ENCODE data around the gene PPT2. TPM values are rescaled to one million over a fixed set of nuclear protein-coding genes. Genes with fewer than 3 reads are reported as not detected.

PPT2 gene
- total and polyA plus RNA-seq, 2 of the 13 experiments (the other 11 are each of a cell fraction or from before 2014, with no cell fraction given), result 39.2 to 61.8 TPM

GRCh38 chr6:32194825-32195651 is 41.1 kb downstream of the PPT2 start (continued):
- no peak for TF ChIP-seq BCL6 (CRISPR knock-in tag; IDR thresholded peaks at IDR 0.05)
- TF ChIP-seq, protein P1, sequence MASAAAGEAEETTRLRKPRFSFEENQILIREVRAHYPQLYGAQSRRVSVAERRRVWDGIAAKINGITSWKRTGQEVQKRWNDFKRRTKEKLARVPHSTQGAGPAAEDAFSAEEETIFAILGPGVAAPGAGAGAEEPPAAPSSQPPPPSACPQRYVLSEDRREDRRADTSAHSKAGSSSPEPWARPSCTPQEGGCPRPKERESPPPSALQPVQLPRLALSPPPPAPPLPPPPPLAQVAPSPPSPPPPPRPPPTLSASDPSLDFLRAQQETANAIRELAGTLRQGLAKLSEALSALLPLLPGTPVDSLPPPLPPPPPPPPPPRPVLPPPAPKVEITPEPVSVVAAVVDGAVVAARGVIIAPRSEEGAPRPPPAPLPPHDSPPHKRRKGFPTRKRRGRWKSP (CRISPR knock-in tag; IDR thresholded peaks at IDR 0.05), result no peak; the same call in 1 of the 2 replicates
- TF ChIP-seq ZBTB2 (CRISPR knock-in tag; IDR thresholded peaks at IDR 0.05; ENCODE audit: low read depth), result no peak
- TF ChIP-seq DNMT1 (CRISPR knock-in tag; IDR thresholded peaks at IDR 0.05), result no peak
- no peak; the same call in 1 of the 2 replicates for TF ChIP-seq FIP1L1 (IDR thresholded peaks at IDR 0.05; ENCODE audit: borderline replicate concordance, insufficient read depth, low read depth, low read length)
- TF ChIP-seq, protein P2, sequence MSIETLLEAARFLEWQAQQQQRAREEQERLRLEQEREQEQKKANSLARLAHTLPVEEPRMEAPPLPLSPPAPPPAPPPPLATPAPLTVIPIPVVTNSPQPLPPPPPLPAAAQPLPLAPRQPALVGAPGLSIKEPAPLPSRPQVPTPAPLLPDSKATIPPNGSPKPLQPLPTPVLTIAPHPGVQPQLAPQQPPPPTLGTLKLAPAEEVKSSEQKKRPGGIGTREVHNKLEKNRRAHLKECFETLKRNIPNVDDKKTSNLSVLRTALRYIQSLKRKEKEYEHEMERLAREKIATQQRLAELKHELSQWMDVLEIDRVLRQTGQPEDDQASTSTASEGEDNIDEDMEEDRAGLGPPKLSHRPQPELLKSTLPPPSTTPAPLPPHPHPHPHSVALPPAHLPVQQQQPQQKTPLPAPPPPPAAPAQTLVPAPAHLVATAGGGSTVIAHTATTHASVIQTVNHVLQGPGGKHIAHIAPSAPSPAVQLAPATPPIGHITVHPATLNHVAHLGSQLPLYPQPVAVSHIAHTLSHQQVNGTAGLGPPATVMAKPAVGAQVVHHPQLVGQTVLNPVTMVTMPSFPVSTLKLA (IDR thresholded peaks at IDR 0.05), result no peak
- TF ChIP-seq ISL2 (CRISPR knock-in tag; IDR thresholded peaks at IDR 0.05), result no peak
- no peak for TF ChIP-seq FOXO4 (CRISPR knock-in tag; conservative IDR thresholded peaks at IDR 0.05)
- no peak for TF ChIP-seq CEBPZ (IDR thresholded peaks at IDR 0.05; ENCODE audit: low read length)
- 0 out of 2 replicates have a peak, but pooled peaks have one; percentile 33 for TF ChIP-seq ZNF691 (CRISPR knock-in tag; IDR thresholded peaks at IDR 0.05; ENCODE audit: borderline replicate concordance, low read depth)
- TF ChIP-seq, protein P3, sequence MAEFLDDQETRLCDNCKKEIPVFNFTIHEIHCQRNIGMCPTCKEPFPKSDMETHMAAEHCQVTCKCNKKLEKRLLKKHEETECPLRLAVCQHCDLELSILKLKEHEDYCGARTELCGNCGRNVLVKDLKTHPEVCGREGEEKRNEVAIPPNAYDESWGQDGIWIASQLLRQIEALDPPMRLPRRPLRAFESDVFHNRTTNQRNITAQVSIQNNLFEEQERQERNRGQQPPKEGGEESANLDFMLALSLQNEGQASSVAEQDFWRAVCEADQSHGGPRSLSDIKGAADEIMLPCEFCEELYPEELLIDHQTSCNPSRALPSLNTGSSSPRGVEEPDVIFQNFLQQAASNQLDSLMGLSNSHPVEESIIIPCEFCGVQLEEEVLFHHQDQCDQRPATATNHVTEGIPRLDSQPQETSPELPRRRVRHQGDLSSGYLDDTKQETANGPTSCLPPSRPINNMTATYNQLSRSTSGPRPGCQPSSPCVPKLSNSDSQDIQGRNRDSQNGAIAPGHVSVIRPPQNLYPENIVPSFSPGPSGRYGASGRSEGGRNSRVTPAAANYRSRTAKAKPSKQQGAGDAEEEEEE (CRISPR knock-in tag; IDR thresholded peaks at IDR 0.05; ENCODE audit: borderline replicate concordance), result peak; percentile 55; the same call in 1 of the 2 replicates
- TF ChIP-seq THAP11 (CRISPR knock-in tag; IDR thresholded peaks at IDR 0.05), result no peak
- no peak for TF ChIP-seq ZNF773 (CRISPR knock-in tag; IDR thresholded peaks at IDR 0.05; ENCODE audit: borderline replicate concordance)
- TF ChIP-seq, protein P4, sequence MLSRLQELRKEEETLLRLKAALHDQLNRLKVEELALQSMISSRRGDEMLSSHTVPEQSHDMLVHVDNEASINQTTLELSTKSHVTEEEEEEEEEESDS (CRISPR knock-in tag; IDR thresholded peaks at IDR 0.05; ENCODE audit: borderline replicate concordance), result peak; percentile 29; the same call in 1 of the 2 replicates
- no peak for TF ChIP-seq HMG20B (CRISPR knock-in tag; conservative IDR thresholded peaks at IDR 0.05)
